HL-60/S4 treated with phorbol 12-myristate 13-acetate at 8.2 ng/mL for 4 days and 3 days (cell line): Measurements from ENCODE around the gene FZD1.

Experiments
- in situ Hi-C: fragments of 300-500 bp; cut with MboI; formaldehyde crosslinking; loops from 2 replicates; pipeline ENCODE4 v1.15.0; 2022; ENCODE audit warnings: low sequenced_read_pairs

FZD1 gene

GRCh38 chr7:91264924-91265681, 870 bp downstream of the FZD1 start:
- in situ Hi-C loops: no loop called here

- in situ Hi-C loops: no loop called here
Measured at GRCh38 chr7:91265693-91266066, 1.4 kb downstream of the FZD1 start.

DNA sequence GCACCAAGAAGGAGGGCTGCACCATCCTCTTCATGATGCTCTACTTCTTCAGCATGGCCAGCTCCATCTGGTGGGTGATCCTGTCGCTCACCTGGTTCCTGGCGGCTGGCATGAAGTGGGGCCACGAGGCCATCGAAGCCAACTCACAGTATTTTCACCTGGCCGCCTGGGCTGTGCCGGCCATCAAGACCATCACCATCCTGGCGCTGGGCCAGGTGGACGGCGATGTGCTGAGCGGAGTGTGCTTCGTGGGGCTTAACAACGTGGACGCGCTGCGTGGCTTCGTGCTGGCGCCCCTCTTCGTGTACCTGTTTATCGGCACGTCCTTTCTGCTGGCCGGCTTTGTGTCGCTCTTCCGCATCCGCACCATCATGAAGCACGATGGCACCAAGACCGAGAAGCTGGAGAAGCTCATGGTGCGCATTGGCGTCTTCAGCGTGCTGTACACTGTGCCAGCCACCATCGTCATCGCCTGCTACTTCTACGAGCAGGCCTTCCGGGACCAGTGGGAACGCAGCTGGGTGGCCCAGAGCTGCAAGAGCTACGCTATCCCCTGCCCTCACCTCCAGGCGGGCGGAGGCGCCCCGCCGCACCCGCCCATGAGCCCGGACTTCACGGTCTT, 1.9 kb downstream of the FZD1 start:
- in situ Hi-C loops: no loop called here

GRCh38 chr7:91266689-91267090, 2.5 kb downstream of the FZD1 start:
- in situ Hi-C loops: no loop called here

DNA sequence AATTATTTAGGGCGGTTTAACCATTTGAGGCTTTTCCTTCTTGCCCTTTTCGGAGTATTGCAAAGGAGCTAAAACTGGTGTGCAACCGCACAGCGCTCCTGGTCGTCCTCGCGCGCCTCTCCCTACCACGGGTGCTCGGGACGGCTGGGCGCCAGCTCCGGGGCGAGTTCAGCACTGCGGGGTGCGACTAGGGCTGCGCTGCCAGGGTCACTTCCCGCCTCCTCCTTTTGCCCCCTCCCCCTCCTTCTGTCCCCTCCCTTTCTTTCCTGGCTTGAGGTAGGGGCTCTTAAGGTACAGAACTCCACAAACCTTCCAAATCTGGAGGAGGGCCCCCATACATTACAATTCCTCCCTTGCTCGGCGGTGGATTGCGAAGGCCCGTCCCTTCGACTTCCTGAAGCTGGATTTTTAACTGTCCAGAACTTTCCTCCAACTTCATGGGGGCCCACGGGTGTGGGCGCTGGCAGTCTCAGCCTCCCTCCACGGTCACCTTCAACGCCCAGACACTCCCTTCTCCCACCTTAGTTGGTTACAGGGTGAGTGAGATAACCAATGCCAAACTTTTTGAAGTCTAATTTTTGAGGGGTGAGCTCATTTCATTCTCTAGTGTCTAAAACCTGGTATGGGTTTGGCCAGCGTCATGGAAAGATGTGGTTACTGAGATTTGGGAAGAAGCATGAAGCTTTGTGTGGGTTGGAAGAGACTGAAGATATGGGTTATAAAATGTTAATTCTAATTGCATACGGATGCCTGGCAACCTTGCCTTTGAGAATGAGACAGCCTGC, 3.1 kb downstream of the FZD1 start:
- in situ Hi-C loops: no loop called here

GRCh38 chr7:91270372-91270771, 6.1 kb downstream of the FZD1 start:
- in situ Hi-C loops: no loop called here

GRCh38 chr7:91276909-91277308, 12.7 kb downstream of the FZD1 start:
- in situ Hi-C loops: no loop called here

DNA sequence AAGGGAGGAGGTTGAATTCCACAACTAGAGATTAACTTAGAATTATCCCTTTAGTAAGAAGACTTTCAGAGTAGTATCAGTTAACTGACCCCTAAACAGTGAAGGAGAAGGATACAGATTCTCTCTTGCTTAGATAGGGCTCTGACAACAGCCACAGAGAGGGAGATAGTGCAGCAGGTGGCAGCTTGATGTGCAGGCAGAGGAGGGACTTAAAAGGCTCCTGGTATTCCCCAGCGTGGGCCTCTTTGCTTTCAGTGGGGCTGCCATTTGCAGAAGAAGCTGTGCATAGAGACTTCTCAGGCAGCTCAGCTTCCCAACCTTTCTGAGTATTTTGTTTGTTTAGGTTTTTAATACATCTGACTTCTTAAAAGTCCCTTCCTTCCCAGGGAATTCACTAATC, 16.0 kb downstream of the FZD1 start:
- in situ Hi-C loops: no loop called here

GRCh38 chr7:91280604-91281003, 16.4 kb downstream of the FZD1 start:
- in situ Hi-C loops: no loop called here

DNA sequence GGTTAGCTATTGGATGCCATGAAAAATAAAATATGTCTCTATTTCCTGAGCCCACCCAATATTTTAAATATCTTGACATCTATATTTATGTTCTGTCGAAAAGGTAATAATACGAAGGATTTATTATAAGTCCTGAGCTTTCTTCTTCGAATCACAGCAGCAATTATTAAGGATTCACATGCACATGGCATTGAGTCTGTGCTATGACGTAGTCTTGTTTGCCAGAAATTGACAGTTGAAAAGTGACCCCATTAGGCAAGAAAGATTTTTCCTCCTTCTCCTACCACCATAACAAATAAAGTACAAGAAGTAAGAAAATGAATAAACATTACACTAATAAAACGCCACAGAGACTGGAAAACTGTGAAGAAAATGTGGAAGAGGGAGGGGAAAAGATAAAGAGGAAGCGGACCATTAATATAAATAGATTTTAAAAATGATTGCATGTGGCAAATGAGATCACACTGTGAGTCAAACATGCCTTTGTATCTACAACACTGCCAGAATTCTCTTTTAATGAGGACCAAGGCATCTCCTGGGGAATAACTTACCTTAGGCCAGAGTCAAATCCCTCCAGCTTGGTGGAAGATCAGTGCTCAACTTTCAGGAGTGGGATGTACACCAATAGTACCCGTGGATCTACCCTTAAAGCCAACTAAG, 21.6 kb downstream of the FZD1 start:
- in situ Hi-C loops: no loop called here

DNA sequence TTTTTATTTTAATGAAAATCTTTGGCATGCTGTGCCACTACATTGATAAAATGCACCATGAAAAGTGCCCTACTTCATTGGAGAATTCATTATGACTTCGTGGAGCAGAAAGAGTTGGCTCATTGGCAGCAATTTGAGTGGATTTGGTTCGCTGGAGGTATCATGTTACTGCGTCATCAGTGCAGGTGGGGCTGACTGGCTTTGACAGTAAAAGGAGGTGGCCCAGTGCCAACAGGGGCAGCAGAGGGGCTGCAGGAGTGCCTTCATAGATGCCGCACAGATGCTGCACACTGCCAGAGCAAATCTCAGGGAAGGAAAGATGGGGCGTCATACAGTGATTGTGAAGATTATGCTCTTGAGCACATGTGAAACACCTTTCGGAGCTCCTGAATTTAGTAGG, 22.2 kb downstream of the FZD1 start:
- in situ Hi-C loops: no loop called here

GRCh38 chr7:91287371-91288084, 23.3 kb downstream of the FZD1 start:
- in situ Hi-C loops: no loop called here

DNA sequence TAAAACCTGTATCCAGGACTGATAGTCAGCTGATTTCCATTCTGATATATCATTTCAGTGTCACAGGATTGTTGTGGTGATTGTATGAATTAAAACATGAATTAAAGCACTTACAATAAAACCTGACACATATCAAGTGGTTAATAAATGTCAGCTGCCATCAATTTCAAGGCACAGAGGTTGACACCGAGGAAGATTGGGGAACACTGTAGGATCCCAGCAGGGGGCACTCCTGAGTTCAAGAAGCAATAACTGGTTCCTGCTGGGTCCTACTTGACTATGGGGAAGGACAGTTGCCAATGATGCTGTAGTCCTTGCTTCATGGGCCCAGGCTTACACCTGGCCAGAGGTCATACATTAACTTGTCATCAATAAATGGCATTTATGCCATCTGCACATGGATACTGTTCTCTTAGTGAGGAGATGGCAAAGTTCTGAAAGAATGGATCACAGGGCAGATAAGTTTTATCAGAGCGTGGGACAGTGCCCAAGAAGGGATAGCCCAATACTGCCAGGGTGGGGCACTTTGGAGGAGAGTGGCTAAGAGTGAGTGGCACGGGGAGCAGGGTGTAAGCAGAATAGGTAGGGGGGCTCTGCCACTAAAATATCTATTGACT, 24.1 kb downstream of the FZD1 start:
- in situ Hi-C loops: no loop called here

- in situ Hi-C loops: no loop called here
Measured at GRCh38 chr7:91289633-91290254, 25.5 kb downstream of the FZD1 start.

GRCh38 chr7:91291302-91291701, 27.1 kb downstream of the FZD1 start:
- in situ Hi-C loops: no loop called here

GRCh38 chr7:91291902-91292301, 27.7 kb downstream of the FZD1 start:
- in situ Hi-C loops: no loop called here

GRCh38 chr7:91292506-91292905, 28.3 kb downstream of the FZD1 start:
- in situ Hi-C loops: no loop called here

GRCh38 chr7:91293136-91293535, 28.9 kb downstream of the FZD1 start:
- in situ Hi-C loops: no loop called here

GRCh38 chr7:91293840-91294239, 29.6 kb downstream of the FZD1 start:
- in situ Hi-C loops: no loop called here

DNA sequence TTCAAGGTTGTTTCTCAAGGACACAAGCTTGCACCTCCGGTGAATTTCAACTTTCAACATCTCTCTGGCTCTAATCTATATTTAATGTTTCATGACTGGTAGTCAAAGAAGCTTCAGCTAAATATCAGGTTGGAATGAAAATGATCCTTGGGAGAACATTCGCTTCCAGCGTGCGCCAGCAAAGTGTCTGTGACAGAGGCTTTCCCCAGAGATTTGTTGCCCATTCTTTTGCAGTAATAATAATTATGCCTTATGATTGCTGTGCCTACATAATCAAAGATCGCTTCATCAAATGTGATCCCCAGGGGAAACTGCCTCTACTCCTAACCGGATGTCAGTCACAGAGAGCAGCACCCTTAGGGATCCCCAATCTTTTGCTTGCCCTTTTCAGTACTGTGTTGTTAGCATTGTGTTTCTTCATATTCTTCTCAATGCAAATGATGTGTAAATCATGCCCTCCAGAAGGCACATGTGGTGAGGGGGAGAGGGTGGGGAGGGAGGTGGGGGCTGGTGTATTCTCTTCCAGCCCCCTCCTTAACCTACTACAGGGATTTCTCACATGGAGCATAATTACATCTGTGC, 30.5 kb downstream of the FZD1 start:
- in situ Hi-C loops: no loop called here
